CD4-positive, alpha-beta T cell treated with Interleukin-17A for 4 hours (primary cell): ENCODE data around the gene QRSL1.
"Not testable (repeated sequence)": the region's sequence is repeated elsewhere in the genome, so short reads cannot be mapped to it uniquely, and the experiment has no call there.

Experiments used
- DNase-seq: peaks from one replicate; pipeline ENCODE4 v3.0.0-alpha.2; 2020; ENCODE audit warnings: mixed read lengths

Gene QRSL1

DNA sequence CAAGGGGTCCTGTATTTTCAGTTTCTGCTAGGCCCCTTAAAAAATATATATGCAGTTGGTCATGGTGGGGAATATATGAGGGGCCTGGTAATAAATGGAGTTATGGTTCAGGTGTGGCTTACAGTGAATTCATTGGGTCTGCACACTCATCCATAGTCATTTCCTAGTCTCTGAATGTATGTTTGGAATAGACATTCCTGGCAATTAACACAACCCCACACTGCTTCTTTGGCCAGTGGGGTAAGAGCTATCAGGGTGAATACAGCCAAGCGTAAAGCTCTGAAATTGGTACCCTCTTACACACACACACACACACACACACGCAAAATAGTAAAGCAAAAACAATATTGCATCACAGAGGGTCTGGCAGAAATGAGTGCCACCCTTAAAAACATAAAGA is 56.5 kb downstream of the QRSL1 start:
- no peak for DNase-seq

DNA sequence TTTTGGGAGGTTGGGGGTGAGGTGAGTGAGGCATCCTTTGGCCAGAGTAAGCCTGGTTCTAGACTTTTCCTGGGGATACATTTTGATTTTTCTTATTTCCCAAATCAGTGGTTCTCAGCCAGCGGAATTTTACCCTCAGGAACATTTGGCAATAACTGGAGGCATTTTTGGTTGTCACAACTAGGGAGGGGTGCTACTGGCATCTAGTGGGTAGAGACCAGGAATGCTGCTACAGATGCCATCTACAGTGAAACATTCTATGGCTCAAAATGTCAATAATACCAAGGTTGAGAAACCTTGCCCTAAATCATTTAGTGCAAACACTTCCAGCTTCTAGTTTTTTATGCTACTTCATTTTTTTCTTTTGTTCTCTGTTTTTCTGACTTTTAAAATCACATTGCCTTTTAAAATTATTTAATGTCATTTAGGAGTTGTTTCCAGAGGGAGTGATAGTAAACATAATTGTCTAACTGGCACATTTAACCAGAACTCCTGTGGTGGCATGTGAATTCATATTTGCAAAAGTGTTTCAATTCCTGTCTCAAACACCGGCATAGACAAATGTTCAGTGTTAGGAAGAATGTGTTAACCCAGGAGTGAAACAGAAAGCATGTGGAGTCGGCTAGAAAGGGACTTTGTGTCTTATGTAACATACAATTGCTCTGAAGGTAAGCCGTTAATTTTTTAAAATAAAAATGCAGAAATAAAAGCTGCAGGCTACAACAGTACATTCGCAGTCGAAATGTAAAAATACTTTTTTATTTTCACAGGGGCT is 59.0 kb downstream of the QRSL1 start:
- DNase-seq: no peak

DNA sequence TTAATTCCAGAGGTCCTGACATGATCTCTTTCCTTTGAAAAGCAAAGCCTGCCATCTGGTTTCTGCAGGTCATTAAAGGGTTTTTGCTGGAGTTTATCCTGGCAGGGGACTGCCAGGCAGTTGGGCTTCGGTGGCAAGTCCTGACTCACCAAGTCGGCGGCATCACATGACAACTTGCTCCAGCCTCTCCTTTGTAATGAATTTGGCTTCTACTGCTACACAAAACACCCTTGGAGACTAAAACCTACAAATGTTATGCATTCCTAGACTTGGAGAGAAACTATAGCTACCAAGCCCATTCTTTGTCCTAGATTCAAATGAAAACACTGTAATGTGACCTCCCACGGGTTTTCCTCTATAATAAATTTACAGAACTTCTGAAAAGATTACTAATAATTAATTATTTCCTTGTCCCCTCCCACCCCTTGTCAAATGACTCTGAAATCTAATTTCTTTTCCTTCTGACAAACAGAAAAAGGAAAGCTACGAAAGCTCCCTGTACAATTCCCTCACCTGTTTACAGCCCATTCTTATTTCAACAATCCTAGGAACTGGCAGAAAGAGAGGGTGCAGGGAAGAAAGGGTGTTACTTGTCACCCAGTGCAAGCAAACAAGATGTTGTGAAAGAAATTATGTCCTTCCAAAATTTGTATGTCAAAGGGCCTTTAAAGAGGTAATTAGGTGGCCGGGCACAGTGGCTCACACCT is 62.9 kb downstream of the QRSL1 start:
- DNase-seq: no peak

DNA sequence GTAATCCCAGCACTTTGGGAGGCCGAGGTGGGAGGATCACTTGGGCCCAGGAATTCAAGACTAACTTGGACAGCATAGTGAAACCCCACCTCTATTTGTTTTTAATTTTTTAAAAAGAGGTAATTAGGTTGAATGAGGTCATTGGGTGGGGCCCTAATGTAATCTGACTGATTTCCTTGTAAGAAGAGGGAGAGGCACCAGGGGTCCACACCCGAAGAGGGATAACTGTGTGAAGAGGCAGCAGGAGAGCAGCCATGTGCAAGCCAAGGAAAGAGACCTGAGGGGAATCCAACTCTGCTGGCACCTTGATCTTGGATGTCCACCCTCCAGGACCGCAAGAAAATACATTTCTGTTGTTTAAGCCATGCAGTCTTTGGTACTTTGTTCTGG is 63.4 kb downstream of the QRSL1 start:
- no peak for DNase-seq

GRCh38 chr6:106693418-106693817 is 64.0 kb downstream of the QRSL1 start:
- DNase-seq: no peak

DNA sequence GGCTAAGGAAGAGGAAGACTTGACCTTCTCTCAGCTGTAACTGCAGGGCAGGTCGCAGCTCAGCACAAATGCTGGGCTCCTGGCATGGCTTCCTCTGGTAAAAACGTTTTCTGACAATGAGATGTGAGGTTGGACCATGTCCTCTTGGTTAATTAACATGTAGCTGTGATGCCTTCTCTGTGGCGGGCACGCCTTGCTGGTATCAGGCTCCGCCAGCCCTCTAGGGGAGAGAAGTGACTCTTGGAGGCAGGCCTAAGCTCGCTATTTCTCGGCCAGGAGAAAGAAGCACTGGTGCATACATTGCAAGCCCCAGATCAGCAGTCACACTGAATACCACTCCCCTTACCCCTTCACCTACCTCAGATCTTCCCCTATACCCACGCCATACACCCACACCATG is 65.0 kb downstream of the QRSL1 start:
- no peak for DNase-seq

DNA sequence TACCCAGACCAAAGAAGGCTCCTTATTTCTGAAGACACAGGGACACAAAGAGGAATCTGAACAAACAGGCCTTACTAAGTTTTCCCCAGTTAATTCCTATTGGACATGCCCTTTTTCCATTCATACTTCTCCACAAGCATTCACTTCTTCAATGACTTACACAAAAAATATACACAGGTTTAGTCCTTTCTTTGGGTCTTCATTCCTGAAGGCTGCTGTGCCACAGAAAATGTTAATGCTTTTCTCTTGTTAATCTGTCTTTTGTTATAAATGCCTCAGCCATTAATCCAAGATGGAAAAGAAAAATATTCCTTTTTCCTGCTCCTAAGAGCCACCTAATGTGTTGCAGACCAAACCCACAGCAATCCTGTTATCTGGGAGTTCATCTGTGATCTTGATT is 71.2 kb downstream of the QRSL1 start:
- DNase-seq: no peak

GRCh38 chr6:106701201-106701600 is 71.8 kb downstream of the QRSL1 start:
- DNase-seq: not testable (repeated sequence)

DNA sequence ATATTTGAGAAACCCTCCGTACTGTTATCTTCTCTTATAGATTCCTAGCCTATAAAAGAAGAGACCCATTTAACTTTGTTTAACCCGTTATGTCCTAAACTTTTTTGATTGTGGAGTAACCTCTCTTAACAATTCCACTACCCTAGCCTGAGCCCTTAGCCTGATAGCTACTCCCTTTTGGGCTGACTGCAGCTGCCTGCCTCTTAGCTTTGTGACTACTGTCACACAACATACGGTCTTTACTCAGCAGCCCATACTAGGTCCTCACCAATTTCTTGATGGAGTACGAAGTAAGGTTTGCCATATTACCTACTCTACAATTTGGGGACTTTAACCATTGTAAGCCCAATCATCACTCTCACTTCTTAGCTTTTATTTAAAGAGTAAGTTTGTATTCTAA is 72.7 kb downstream of the QRSL1 start:
- no peak for DNase-seq

DNA sequence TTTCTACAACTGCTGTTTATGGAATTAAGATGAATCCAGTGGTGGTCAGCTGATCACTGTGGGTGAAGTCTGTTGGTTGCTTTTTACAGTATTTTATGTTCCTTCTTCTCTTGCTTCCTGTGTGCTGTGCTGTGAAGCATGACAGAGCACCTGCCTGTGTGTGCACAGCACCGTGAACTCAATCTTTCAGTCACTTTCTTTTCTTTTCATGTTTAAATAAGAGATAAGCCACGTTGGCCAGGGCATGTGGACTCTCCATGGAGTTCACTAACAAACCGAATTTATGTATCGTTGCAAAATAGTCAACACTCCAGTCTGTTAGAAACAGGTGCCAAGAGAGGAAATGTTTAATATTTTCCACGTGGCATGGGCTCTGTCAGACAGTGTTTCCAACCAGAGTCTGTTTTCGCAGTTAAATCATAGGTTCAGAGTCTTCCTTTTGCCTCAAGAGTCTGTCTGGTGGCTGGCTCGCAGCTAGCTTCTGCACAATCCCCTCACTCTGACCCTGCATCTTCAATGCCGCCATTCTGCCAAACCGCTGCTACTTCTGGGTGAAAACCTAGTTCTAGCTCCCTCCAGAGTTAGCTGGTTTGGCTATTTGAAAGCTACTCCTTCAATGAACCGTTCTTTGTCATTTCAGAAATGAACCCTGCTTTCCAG is 73.2 kb downstream of the QRSL1 start:
- no peak for DNase-seq

GRCh38 chr6:106704327-106704726 is 74.9 kb downstream of the QRSL1 start:
- no peak for DNase-seq

- no peak for DNase-seq
Observed at GRCh38 chr6:106705156-106705555, 75.8 kb downstream of the QRSL1 start.

DNA sequence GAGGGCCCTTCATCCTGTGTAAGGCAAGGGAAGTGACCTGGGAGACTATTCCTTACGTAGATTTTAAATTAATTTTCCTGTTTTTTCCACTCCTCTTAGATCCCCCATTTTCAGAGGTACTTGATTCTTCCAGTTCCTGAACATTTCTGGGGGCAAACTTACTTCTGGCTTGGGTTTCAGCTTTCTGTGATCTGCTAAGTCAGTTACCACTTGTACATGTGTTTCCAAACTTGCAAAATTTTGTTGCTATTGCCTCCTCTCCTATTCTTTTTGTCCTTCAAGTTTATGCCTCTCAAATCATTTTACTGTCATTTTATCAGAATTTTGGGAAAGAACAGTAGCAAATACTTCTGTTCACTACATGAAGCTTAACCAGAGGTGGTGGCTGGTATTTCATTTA is 81.2 kb downstream of the QRSL1 start:
- DNase-seq: no peak

GRCh38 chr6:106714281-106714680 is 84.9 kb downstream of the QRSL1 start:
- no peak for DNase-seq

GRCh38 chr6:106715922-106716321 is 86.5 kb downstream of the QRSL1 start:
- no peak for DNase-seq

DNA sequence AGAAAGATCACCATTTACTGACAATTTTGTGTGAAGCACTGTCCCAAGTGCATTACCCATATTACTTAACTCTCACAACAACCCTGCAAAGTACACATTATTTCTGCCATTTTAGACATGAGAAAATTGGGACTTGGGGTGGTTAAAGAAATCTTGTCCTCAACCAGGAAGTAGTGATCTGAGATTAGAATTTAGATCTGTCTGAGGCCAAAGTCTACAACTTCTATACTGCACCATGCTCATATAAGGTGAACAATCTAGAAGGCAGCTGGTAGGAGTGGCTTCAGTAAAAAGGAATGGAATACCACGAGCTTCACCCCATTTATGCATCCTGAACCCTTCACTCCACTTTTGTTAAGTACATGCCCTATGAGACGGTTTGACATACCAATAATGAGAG is 87.6 kb downstream of the QRSL1 start:
- DNase-seq: no peak
